HL-60 (cell line): Measurements from ENCODE around the gene SERPINC1.

ENCODE experiments used
- GABPA ChIP-seq: IDR thresholded peaks from 2 replicates; pipeline ENCODE4 v1.6.1; 2012; ENCODE audit warnings: low read depth
- POLR2AphosphoS5 ChIP-seq: IDR thresholded peaks from 2 replicates; pipeline ENCODE4 v1.6.1; 2012; ENCODE audit warnings: low read depth
- SPI1 ChIP-seq: IDR thresholded peaks from 2 replicates; pipeline ENCODE4 v1.6.1; 2012; ENCODE audit warnings: low read depth, mild to moderate bottlenecking, borderline replicate concordance
- TF ChIP-seq, protein P1 (sequence below): IDR thresholded peaks from one replicate; pipeline ENCODE4 v1.5.1; 2011; ENCODE audit warnings: low read length, control low read depth, inconsistent platforms; ENCODE audit not compliant: insufficient read depth
- TF ChIP-seq, protein P2 (sequence below): IDR thresholded peaks from 2 replicates; pipeline ENCODE4 v1.6.1; 2012; ENCODE audit warnings: low read depth; ENCODE audit not compliant: insufficient replicate concordance

DNA sequence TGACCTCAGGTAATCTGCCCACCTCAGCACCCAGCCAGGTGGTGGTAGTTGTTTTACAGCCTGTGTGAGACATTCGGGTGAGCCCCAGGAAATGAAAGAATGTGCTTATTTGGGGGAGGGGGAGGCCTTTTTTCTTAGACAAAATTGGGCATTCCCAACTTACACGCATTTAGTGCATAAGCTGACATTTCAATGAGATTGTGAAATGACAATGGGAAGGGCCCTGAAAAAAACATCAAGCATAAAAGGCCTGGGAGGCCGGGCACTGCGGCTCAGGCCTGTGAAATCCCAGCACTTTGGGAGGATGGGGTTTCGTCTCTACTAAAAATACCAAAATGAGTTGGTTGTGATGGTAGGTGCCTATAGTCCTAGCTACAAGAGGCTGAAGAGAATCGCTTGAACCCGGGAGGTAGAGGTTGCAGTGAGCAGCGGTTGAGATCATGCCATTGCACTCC is 54.3 kb downstream of the SERPINC1 start:
- no peak for TF ChIP-seq GABPA
- TF ChIP-seq, protein P1, sequence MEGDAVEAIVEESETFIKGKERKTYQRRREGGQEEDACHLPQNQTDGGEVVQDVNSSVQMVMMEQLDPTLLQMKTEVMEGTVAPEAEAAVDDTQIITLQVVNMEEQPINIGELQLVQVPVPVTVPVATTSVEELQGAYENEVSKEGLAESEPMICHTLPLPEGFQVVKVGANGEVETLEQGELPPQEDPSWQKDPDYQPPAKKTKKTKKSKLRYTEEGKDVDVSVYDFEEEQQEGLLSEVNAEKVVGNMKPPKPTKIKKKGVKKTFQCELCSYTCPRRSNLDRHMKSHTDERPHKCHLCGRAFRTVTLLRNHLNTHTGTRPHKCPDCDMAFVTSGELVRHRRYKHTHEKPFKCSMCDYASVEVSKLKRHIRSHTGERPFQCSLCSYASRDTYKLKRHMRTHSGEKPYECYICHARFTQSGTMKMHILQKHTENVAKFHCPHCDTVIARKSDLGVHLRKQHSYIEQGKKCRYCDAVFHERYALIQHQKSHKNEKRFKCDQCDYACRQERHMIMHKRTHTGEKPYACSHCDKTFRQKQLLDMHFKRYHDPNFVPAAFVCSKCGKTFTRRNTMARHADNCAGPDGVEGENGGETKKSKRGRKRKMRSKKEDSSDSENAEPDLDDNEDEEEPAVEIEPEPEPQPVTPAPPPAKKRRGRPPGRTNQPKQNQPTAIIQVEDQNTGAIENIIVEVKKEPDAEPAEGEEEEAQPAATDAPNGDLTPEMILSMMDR, result no peak
- TF ChIP-seq POLR2AphosphoS5, result peak; percentile 3; the same call in 1 of the 2 replicates
- TF ChIP-seq, protein P2, sequence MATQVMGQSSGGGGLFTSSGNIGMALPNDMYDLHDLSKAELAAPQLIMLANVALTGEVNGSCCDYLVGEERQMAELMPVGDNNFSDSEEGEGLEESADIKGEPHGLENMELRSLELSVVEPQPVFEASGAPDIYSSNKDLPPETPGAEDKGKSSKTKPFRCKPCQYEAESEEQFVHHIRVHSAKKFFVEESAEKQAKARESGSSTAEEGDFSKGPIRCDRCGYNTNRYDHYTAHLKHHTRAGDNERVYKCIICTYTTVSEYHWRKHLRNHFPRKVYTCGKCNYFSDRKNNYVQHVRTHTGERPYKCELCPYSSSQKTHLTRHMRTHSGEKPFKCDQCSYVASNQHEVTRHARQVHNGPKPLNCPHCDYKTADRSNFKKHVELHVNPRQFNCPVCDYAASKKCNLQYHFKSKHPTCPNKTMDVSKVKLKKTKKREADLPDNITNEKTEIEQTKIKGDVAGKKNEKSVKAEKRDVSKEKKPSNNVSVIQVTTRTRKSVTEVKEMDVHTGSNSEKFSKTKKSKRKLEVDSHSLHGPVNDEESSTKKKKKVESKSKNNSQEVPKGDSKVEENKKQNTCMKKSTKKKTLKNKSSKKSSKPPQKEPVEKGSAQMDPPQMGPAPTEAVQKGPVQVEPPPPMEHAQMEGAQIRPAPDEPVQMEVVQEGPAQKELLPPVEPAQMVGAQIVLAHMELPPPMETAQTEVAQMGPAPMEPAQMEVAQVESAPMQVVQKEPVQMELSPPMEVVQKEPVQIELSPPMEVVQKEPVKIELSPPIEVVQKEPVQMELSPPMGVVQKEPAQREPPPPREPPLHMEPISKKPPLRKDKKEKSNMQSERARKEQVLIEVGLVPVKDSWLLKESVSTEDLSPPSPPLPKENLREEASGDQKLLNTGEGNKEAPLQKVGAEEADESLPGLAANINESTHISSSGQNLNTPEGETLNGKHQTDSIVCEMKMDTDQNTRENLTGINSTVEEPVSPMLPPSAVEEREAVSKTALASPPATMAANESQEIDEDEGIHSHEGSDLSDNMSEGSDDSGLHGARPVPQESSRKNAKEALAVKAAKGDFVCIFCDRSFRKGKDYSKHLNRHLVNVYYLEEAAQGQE, result no peak
- no peak for TF ChIP-seq SPI1
